Panc1 (cell line): Measurements from ENCODE around the gene ADCY9. TPM values are rescaled to one million over a fixed set of nuclear protein-coding genes. Genes with fewer than 3 reads are reported as not detected.

Source experiments
- ATAC-seq: fragments of 200-7000 bp; cut with Tn5 transposase; 2 replicates; pipeline ENCODE4 v1.9.1; 2020; ENCODE audit warnings: mild to moderate bottlenecking, moderate library complexity
- BruUV-seq: library from RNA; stranded (reverse); fragments of 400-500 nt; replicated peaks from 2 replicates; lab custom pipeline; 2021; lab: Mats Ljungman, UMichigan
- CTCF ChIA-PET: fragments of 300-600 bp; sonication (Branson Sonifier 250); formaldehyde crosslinking; loops from one replicate; lab custom pipeline; 2022; ENCODE audit warnings: antibody characterized with exemption; lab: Charles Lee
- POLR2A ChIA-PET: fragments of 300-600 bp; sonication (Branson Sonifier 250); formaldehyde crosslinking; loops from one replicate; lab custom pipeline; 2022; ENCODE audit warnings: antibody characterized with exemption; lab: Charles Lee
- DNase-seq: peaks from one replicate; pipeline ENCODE4 v3.0.0-alpha.2; 2010; ENCODE audit warnings: low read depth, low spot score
- H3K27ac ChIP-seq: 2 replicates; pipeline ENCODE4 v1.5.1; 2011; ENCODE audit warnings: mild to moderate bottlenecking, low read length, inconsistent platforms
- H3K27me3 ChIP-seq: fragments of 200-500 bp; sonication (Bioruptor generic); 2 replicates; pipeline ENCODE4 v1.6.0; 2014; ENCODE audit warnings: low read length, inconsistent platforms; ENCODE audit not compliant: control insufficient read depth, insufficient read depth
- H3K36me3 ChIP-seq: fragments of 200-500 bp; sonication (Bioruptor generic); 2 replicates; pipeline ENCODE4 v1.5.1; 2014; ENCODE audit warnings: inconsistent platforms, mild to moderate bottlenecking, low read length, moderate library complexity; ENCODE audit not compliant: control insufficient read depth, insufficient read depth
- H3K4me1 ChIP-seq: 2 replicates; pipeline ENCODE4 v1.5.1; 2011; ENCODE audit warnings: inconsistent platforms, mild to moderate bottlenecking, low read length, moderate library complexity; ENCODE audit not compliant: control insufficient read depth, insufficient read depth
- H3K4me3 ChIP-seq, 2 experiments: 2 replicates each; pipeline ENCODE4 v1.5.1; 2011 to 2012; ENCODE audit warnings: low read depth in 2 of 2, low read length in 2 of 2, mild to moderate bottlenecking in 2 of 2, inconsistent platforms in 1 of 2, moderate library complexity in 1 of 2
- H3K9me3 ChIP-seq: fragments of 200-500 bp; sonication (Bioruptor generic); 2 replicates; pipeline ENCODE4 v1.5.1; 2014; ENCODE audit warnings: low read depth, mild to moderate bottlenecking, inconsistent platforms, low read length, moderate library complexity; ENCODE audit not compliant: control insufficient read depth, insufficient read depth
- POLR2AphosphoS5 ChIP-seq: IDR thresholded peaks from 2 replicates; pipeline ENCODE4 v1.6.1; 2012; ENCODE audit warnings: mild to moderate bottlenecking, low read depth, low read length, moderate library complexity
- SIN3A ChIP-seq: IDR thresholded peaks from 2 replicates; pipeline ENCODE4 v1.6.1; 2012; ENCODE audit warnings: low read depth, mild to moderate bottlenecking, low read length, moderate library complexity, borderline replicate concordance; ENCODE audit not compliant: insufficient read depth
- TCF7L2 ChIP-seq: IDR thresholded peaks from 2 replicates; pipeline ENCODE4 v1.6.1; 2011; ENCODE audit warnings: mild to moderate bottlenecking, low read depth, low read length, inconsistent platforms
- in situ Hi-C: cut with HindIII; loops from 2 replicates; pipeline ENCODE4 v1.10.0; 2016; ENCODE audit warnings: low sequenced_read_pairs, low pct_unique_long_range_greater_than_20kb
- intact Hi-C: fragments of 100-400 bp; cut with micrococcal nuclease; formaldehyde crosslinking; loops from one replicate; pipeline ENCODE4 v1.10.0; 2022; ENCODE audit not compliant: unreplicated experiment
- total RNA-seq: library from RNA; stranded (reverse); gene quantifications from one replicate; pipeline ENCODE4 v1.2.1, GENCODE V29; 2021; ENCODE audit not compliant: unreplicated experiment
- TF ChIP-seq, protein P1 (sequence below), 2 experiments: IDR thresholded peaks; 2 replicates each; pipeline ENCODE4 v1.6.1; 2011 to 2012; ENCODE audit warnings: low read depth in 2 of 2, control low read depth in 1 of 2, low read length in 1 of 2, mild to moderate bottlenecking in 1 of 2, moderate library complexity in 1 of 2; ENCODE audit not compliant: insufficient read depth in 1 of 2
- TF ChIP-seq, protein P2 (sequence below): fragments of 450-650 bp; IDR thresholded peaks from 2 replicates; pipeline ENCODE4 v1.5.1; 2017; ENCODE audit warnings: mild to moderate bottlenecking

ADCY9 gene
- total RNA-seq, 1 experiment from 2014 or later, result 29.8 TPM

DNA sequence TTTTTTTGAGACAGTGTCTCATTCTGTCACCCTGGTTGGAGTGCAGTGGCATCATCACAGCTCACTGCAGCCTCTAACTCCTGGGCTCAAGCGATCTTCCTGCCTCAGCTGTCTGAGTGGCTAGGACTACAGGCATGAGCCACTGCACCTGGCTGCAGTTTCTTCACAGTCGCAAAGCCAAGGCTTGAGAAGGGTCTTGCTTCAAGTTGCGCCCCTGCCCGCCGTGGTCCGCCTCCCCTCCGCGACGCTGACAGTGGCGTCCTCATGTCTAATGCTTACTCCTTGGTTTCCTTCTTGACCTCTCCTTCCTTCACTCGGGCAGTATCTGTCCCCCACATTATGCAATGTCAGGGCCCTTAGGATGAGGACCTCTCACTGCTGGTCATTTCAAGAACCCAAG is 112.7 kb downstream of the ADCY9 start:
- TF ChIP-seq, protein P1, sequence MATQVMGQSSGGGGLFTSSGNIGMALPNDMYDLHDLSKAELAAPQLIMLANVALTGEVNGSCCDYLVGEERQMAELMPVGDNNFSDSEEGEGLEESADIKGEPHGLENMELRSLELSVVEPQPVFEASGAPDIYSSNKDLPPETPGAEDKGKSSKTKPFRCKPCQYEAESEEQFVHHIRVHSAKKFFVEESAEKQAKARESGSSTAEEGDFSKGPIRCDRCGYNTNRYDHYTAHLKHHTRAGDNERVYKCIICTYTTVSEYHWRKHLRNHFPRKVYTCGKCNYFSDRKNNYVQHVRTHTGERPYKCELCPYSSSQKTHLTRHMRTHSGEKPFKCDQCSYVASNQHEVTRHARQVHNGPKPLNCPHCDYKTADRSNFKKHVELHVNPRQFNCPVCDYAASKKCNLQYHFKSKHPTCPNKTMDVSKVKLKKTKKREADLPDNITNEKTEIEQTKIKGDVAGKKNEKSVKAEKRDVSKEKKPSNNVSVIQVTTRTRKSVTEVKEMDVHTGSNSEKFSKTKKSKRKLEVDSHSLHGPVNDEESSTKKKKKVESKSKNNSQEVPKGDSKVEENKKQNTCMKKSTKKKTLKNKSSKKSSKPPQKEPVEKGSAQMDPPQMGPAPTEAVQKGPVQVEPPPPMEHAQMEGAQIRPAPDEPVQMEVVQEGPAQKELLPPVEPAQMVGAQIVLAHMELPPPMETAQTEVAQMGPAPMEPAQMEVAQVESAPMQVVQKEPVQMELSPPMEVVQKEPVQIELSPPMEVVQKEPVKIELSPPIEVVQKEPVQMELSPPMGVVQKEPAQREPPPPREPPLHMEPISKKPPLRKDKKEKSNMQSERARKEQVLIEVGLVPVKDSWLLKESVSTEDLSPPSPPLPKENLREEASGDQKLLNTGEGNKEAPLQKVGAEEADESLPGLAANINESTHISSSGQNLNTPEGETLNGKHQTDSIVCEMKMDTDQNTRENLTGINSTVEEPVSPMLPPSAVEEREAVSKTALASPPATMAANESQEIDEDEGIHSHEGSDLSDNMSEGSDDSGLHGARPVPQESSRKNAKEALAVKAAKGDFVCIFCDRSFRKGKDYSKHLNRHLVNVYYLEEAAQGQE (IDR thresholded peaks at IDR 0.05; ENCODE audit: insufficient read depth in 1 of 2, low read depth in 2 of 2, low read length in 1 of 2), result no peak
- TF ChIP-seq POLR2AphosphoS5 (no peak), TCF7L2 (no peak)
- TF ChIP-seq, protein P2, sequence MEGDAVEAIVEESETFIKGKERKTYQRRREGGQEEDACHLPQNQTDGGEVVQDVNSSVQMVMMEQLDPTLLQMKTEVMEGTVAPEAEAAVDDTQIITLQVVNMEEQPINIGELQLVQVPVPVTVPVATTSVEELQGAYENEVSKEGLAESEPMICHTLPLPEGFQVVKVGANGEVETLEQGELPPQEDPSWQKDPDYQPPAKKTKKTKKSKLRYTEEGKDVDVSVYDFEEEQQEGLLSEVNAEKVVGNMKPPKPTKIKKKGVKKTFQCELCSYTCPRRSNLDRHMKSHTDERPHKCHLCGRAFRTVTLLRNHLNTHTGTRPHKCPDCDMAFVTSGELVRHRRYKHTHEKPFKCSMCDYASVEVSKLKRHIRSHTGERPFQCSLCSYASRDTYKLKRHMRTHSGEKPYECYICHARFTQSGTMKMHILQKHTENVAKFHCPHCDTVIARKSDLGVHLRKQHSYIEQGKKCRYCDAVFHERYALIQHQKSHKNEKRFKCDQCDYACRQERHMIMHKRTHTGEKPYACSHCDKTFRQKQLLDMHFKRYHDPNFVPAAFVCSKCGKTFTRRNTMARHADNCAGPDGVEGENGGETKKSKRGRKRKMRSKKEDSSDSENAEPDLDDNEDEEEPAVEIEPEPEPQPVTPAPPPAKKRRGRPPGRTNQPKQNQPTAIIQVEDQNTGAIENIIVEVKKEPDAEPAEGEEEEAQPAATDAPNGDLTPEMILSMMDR, result no peak
- H3K27me3 ChIP-seq, result no peaks in the 10 kb centered on the region
- ChIA-PET CTCF (interaction anchor here (0.7 kb wide), 1 partner anchor 266 kb away, joined by 10 read pairs; no protein-coding TSS in a partner anchor), POLR2A (interaction anchor here (0.7 kb wide), 1 partner anchor 57 kb away, joined by 3 read pairs; no protein-coding TSS in a partner anchor)
- intact Hi-C loops, result no loop called here
- no peak for ATAC-seq
- no TSS peak for BruUV-seq
- no peaks in the 10 kb centered on the region for H3K36me3 ChIP-seq
- DNase-seq, result no peak
- no peak overlapping the region for H3K27ac ChIP-seq
- 0 out of 2 replicates have a peak, but pooled peaks cover 3% of the 10 kb centered on the region for H3K4me1 ChIP-seq
- in situ Hi-C loops, result no loop called here
- no peaks in the 10 kb centered on the region for H3K9me3 ChIP-seq
- no peak overlapping the region for H3K4me3 ChIP-seq

DNA sequence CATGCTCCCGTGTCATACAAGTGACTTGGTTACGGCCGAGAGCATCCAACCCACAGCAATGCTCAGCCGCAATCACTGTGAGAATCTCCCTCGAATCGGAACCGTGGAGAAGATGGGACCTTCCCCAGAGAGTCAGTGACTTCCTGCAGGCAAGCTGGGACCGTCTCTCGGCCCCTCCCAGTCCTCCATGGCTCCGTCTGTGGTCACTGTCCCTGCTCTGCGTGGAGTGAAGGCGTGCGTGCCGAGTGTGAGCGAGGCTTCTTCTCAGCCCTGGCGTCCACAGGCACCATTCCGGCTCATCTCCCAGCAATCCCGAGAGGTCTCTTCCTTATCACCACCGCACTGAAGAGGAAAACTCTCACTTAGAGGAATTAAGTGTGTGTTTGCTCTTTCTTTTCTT is 113.1 kb downstream of the ADCY9 start:
- no peaks in the 10 kb centered on the region for H3K9me3 ChIP-seq
- in situ Hi-C loops, result no loop called here
- ChIA-PET CTCF (no interaction called here), POLR2A (no interaction called here)
- H3K36me3 ChIP-seq, result no peaks in the 10 kb centered on the region
- H3K4me3 ChIP-seq, result no peak overlapping the region
- TF ChIP-seq TCF7L2 (no peak), POLR2AphosphoS5 (no peak), SIN3A (no peak)
- no peak overlapping the region for H3K27ac ChIP-seq
- no peak for ATAC-seq
- intact Hi-C loops, result no loop called here
- no peak for DNase-seq
- 0 out of 2 replicates have a peak, but pooled peaks cover 3% of the 10 kb centered on the region for H3K4me1 ChIP-seq
- BruUV-seq, result no TSS peak
- no peaks in the 10 kb centered on the region for H3K27me3 ChIP-seq

DNA sequence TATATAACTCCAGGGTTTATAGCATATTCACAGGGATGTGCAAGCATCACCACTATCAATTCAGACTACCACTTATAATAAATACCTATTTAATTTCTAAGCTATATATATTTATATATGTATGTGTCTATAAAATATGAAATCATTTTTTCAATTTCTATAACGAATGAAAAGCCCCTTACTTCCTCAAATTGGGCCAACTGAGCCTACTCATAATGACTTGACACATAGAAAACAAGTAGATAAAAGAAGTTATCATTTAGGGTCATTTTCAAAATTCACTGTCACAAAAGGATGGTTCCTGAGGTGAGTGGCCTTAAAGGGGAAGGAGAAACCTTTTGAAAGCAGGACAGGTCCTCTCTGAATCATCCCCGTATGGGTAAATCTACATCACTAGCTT is 114.1 kb downstream of the ADCY9 start:
- H3K4me3 ChIP-seq, result no peak overlapping the region
- TF ChIP-seq, protein P2, result no peak
- TF ChIP-seq, protein P1 (IDR thresholded peaks at IDR 0.05; ENCODE audit: insufficient read depth in 1 of 2, low read depth in 2 of 2, low read length in 1 of 2), result no peak
- TF ChIP-seq TCF7L2, result no peak
- TF ChIP-seq POLR2AphosphoS5, result no peak
- TF ChIP-seq SIN3A, result no peak
- 0 out of 2 replicates have a peak, but pooled peaks cover 3% of the 10 kb centered on the region for H3K4me1 ChIP-seq
- in situ Hi-C loops (no loop called here), intact Hi-C loops (no loop called here)
- no peaks in the 10 kb centered on the region for H3K27me3 ChIP-seq
- DNase-seq (no peak), ATAC-seq (no peak)
- H3K9me3 ChIP-seq, result no peaks in the 10 kb centered on the region
- ChIA-PET POLR2A (interaction anchor here (0.7 kb wide), 1 partner anchor 425 kb away, joined by 3 read pairs; the partner anchor contains the start of gene NLRC3), CTCF (no interaction called here)
- H3K36me3 ChIP-seq, result no peaks in the 10 kb centered on the region
- BruUV-seq, result no TSS peak
- H3K27ac ChIP-seq, result no peak overlapping the region
